Parathyroid adenoma (tissue), 2 donors: ENCODE measurements around the gene DMWD.

Source experiments
- H2AFZ ChIP-seq: fragments of 300-600 bp; sonication (generic); one replicate; pipeline ENCODE4 v1.7.0; 2017; ENCODE audit warnings: antibody characterized with exemption, mild to moderate bottlenecking
- H3K27ac ChIP-seq: fragments of 300-600 bp; sonication (generic); one replicate; pipeline ENCODE4 v1.7.0; 2017
- H3K27me3 ChIP-seq: fragments of 300-600 bp; sonication (generic); one replicate; pipeline ENCODE4 v1.7.0; 2017; ENCODE audit warnings: low read length; ENCODE audit not compliant: control insufficient read depth, insufficient read depth
- H3K36me3 ChIP-seq: fragments of 300-600 bp; sonication (generic); one replicate; pipeline ENCODE4 v1.7.0; 2017; ENCODE audit warnings: low read length; ENCODE audit not compliant: control insufficient read depth, insufficient read depth
- H3K4me1 ChIP-seq: fragments of 300-600 bp; sonication (generic); one replicate; pipeline ENCODE4 v1.7.0; 2017; ENCODE audit warnings: control low read depth
- H3K4me2 ChIP-seq: fragments of 300-600 bp; sonication (generic); one replicate; pipeline ENCODE4 v1.7.0; 2017; ENCODE audit warnings: low read length
- H3K4me3 ChIP-seq: fragments of 300-600 bp; sonication (generic); one replicate; pipeline ENCODE4 v1.7.0; 2017; ENCODE audit warnings: low read depth, low read length
- H3K79me2 ChIP-seq: fragments of 300-600 bp; sonication (generic); one replicate; pipeline ENCODE4 v1.7.0; 2017; ENCODE audit warnings: control low read depth
- H3K9ac ChIP-seq: fragments of 300-600 bp; sonication (generic); one replicate; pipeline ENCODE4 v1.7.0; 2017; ENCODE audit warnings: mild to moderate bottlenecking
- H3K9me3 ChIP-seq: fragments of 300-600 bp; sonication (generic); one replicate; pipeline ENCODE4 v1.7.0; 2017; ENCODE audit warnings: low read length; ENCODE audit not compliant: control insufficient read depth
- TF ChIP-seq, protein P1 (sequence below): fragments of 300-600 bp; sonication (generic); IDR thresholded peaks from one replicate; pipeline ENCODE4 v1.7.0; 2017; ENCODE audit warnings: antibody characterized with exemption, mild to moderate bottlenecking
- donor health status: primary hyperparathyroidism.

Gene DMWD

GRCh38 chr19:45794627-45795026, 2.0 kb upstream of the DMWD start:
- peaks cover 10% of the 10 kb centered on the region for H3K4me1 ChIP-seq
- H3K27me3 ChIP-seq: no peaks in the 10 kb centered on the region
- TF ChIP-seq, protein P1, sequence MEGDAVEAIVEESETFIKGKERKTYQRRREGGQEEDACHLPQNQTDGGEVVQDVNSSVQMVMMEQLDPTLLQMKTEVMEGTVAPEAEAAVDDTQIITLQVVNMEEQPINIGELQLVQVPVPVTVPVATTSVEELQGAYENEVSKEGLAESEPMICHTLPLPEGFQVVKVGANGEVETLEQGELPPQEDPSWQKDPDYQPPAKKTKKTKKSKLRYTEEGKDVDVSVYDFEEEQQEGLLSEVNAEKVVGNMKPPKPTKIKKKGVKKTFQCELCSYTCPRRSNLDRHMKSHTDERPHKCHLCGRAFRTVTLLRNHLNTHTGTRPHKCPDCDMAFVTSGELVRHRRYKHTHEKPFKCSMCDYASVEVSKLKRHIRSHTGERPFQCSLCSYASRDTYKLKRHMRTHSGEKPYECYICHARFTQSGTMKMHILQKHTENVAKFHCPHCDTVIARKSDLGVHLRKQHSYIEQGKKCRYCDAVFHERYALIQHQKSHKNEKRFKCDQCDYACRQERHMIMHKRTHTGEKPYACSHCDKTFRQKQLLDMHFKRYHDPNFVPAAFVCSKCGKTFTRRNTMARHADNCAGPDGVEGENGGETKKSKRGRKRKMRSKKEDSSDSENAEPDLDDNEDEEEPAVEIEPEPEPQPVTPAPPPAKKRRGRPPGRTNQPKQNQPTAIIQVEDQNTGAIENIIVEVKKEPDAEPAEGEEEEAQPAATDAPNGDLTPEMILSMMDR: no peak
- H3K9me3 ChIP-seq: no peaks in the 10 kb centered on the region
- no peak overlapping the region for H3K4me2 ChIP-seq
- H3K27ac ChIP-seq: no peak overlapping the region
- H2AFZ ChIP-seq: no peak overlapping the region
- H3K36me3 ChIP-seq: no peaks in the 10 kb centered on the region
- H3K79me2 ChIP-seq: peaks cover 3% of the 10 kb centered on the region
- H3K9ac ChIP-seq: no peak overlapping the region
- no peak overlapping the region for H3K4me3 ChIP-seq

- Histone ChIP-seq H3K27ac (no peak overlapping the region), H3K4me2 (no peak overlapping the region), H3K9me3 (no peaks in the 10 kb centered on the region), H3K79me2 (peaks cover 3% of the 10 kb centered on the region), H3K36me3 (no peaks in the 10 kb centered on the region), H3K9ac (no peak overlapping the region), H3K27me3 (no peaks in the 10 kb centered on the region), H3K4me1 (peaks cover 7% of the 10 kb centered on the region), H3K4me3 (no peak overlapping the region), H2AFZ (no peak overlapping the region)
- TF ChIP-seq, protein P1: no peak
Measured at GRCh38 chr19:45793876-45794275, 1.2 kb upstream of the DMWD start.

- H3K27me3 ChIP-seq: no peaks in the 10 kb centered on the region
- TF ChIP-seq, protein P1: no peak
- peak overlapping the region; percentile 8 for H3K4me3 ChIP-seq
- peak overlapping the region; percentile 79 for H2AFZ ChIP-seq
- H3K79me2 ChIP-seq: peaks cover 3% of the 10 kb centered on the region
- no peaks in the 10 kb centered on the region for H3K36me3 ChIP-seq
- no peak overlapping the region for H3K9ac ChIP-seq
- H3K9me3 ChIP-seq: no peaks in the 10 kb centered on the region
- peak overlapping the region; percentile 29 for H3K4me2 ChIP-seq
- peaks cover 7% of the 10 kb centered on the region for H3K4me1 ChIP-seq
- peak overlapping the region; percentile 77 for H3K27ac ChIP-seq
Measured at GRCh38 chr19:45793178-45793564, 526 bp upstream of the DMWD start.

DNA sequence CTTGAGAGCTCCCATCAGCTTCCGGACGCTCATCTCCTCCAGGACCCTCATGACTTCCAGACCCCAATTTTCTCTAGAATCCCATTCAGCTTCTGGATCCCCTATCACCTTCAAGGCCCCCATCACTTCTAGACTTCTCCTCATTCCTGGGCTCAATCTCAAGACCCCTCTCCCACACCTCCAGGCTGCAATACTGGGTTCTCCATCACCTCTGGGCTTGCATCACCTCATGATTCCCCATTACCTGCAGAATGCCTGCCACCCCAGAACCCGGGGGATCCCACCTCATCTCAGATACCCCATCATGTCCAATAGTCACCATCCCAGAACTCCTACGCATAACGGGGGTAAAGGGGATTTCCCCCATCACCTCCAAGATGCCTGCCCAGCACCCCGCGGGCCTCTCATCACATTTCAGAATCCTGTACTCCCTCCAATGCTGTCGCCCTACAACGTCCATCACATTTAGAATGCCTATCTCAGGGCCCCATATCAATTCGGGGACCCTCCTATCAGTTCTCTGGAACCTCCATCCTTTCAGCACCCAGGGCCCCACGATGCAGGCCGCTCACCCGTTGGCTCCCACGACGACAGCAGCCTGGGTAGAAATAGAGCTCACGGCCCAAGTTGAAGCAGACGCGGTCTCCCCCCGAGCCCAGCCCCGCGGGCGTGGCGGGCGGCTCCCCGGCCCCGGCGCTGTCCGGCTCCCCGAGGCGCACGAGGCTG, 738 bp downstream of the DMWD start:
- H3K79me2 ChIP-seq: peaks cover 3% of the 10 kb centered on the region
- H3K4me2 ChIP-seq: peak overlapping the region; percentile 96
- H3K4me1 ChIP-seq: peaks cover 7% of the 10 kb centered on the region
- no peaks in the 10 kb centered on the region for H3K27me3 ChIP-seq
- H3K9ac ChIP-seq: no peak overlapping the region
- H3K27ac ChIP-seq: peak overlapping the region; percentile 55
- H3K36me3 ChIP-seq: no peaks in the 10 kb centered on the region
- H2AFZ ChIP-seq: peak overlapping the region; percentile 48
- peak overlapping the region; percentile 73 for H3K4me3 ChIP-seq
- H3K9me3 ChIP-seq: no peaks in the 10 kb centered on the region
- TF ChIP-seq, protein P1: no peak

- Histone ChIP-seq H3K9ac (no peak overlapping the region), H2AFZ (no peak overlapping the region), H3K4me3 (peak overlapping the region; percentile 27), H3K27me3 (no peaks in the 10 kb centered on the region), H3K79me2 (peaks cover 3% of the 10 kb centered on the region), H3K27ac (no peak overlapping the region), H3K4me2 (no peak overlapping the region), H3K4me1 (peaks cover 7% of the 10 kb centered on the region), H3K9me3 (no peaks in the 10 kb centered on the region), H3K36me3 (no peaks in the 10 kb centered on the region)
- TF ChIP-seq, protein P1: no peak
Measured at GRCh38 chr19:45790942-45791341, 1.7 kb downstream of the DMWD start.
